Endothelial cell of umbilical vein (primary cell): Measurements from ENCODE around the gene PRSS36. TPM values are rescaled to one million over a fixed set of nuclear protein-coding genes. Genes with fewer than 3 reads are reported as not detected.
A peak's percentile ranks its signal among the peaks of the same experiment; 100 is the strongest.

Source experiments
- BruUV-seq: library from RNA; stranded (reverse); fragments of 400-500 nt; replicated peaks from 2 replicates; lab custom pipeline; 2021; lab: Mats Ljungman, UMichigan
- CTCF ChIA-PET: fragments of 300-600, 350-600 bp; sonication (Branson Sonifier 250); formaldehyde crosslinking; loops from one replicate; lab custom pipeline; 2021; ENCODE audit warnings: antibody characterized with exemption, inconsistent platforms; lab: Charles Lee
- POLR2A ChIA-PET: fragments of 300-600, 350-600 bp; sonication (Branson Sonifier 250); formaldehyde crosslinking; loops from one replicate; lab custom pipeline; 2021; ENCODE audit warnings: antibody characterized with exemption, inconsistent platforms; lab: Charles Lee
- DNase-seq: peaks from one replicate; pipeline ENCODE4 v3.0.0-alpha.2; 2011; ENCODE audit warnings: low read depth, low spot score
- FAIRE-seq: peaks from 2 replicates; lab custom pipeline; 2011; peaks lifted over from hg19 to GRCh38; lab: Jason Lieb, UNC
- H2AFZ ChIP-seq: 2 replicates; pipeline ENCODE4 v1.6.0; 2012; ENCODE audit warnings: low read depth, low read length, control low read depth, inconsistent platforms
- H3K27ac ChIP-seq: 2 replicates; pipeline ENCODE4 v1.5.1; 2011; ENCODE audit warnings: low read depth, mild to moderate bottlenecking, control low read depth, low read length, moderate library complexity; ENCODE audit not compliant: insufficient read depth
- H3K27me3 ChIP-seq, 2 experiments: 2 replicates each; pipeline versions ENCODE4 v1.6.0 to v1.6.1; 2011; ENCODE audit warnings: low read length in 2 of 2, mixed read lengths in 1 of 2; ENCODE audit not compliant: control insufficient read depth in 2 of 2, insufficient read depth in 2 of 2
- H3K36me3 ChIP-seq, 2 experiments: 2 replicates in 1 of 2; 3 replicates in 1 of 2; pipeline ENCODE4 v1.5.1; 2011; ENCODE audit warnings: low read length in 2 of 2, mild to moderate bottlenecking in 1 of 2, moderate library complexity in 1 of 2; ENCODE audit not compliant: control insufficient read depth in 2 of 2, insufficient read depth in 2 of 2; ENCODE audit errors: extremely low read depth in 1 of 2
- H3K4me1 ChIP-seq: 3 replicates; pipeline ENCODE4 v1.5.1; 2011; ENCODE audit warnings: mild to moderate bottlenecking, low read length; ENCODE audit not compliant: control insufficient read depth, insufficient read depth; ENCODE audit errors: extremely low read depth
- H3K4me2 ChIP-seq: 2 replicates; pipeline ENCODE4 v1.6.1; 2011; ENCODE audit warnings: low read length, control low read depth, mixed read lengths; ENCODE audit not compliant: insufficient read depth
- H3K4me3 ChIP-seq, 3 experiments: fragments of 200-600 bp in 1 of 3; sonication (generic), shearing (Covaris generic) in 1 of 3; replicated peaks in 1 of 3; 2 replicates each; pipeline ENCODE4 v1.5.1; 2011 to 2016; ENCODE audit warnings: control low read depth in 3 of 3, low read length in 3 of 3, mild to moderate bottlenecking in 2 of 3, inconsistent platforms in 1 of 3, low read depth in 1 of 3, moderate library complexity in 1 of 3; ENCODE audit not compliant: insufficient read depth in 1 of 3
- H3K79me2 ChIP-seq: 2 replicates; pipeline ENCODE4 v1.6.0; 2012; ENCODE audit warnings: low read length, inconsistent platforms; ENCODE audit not compliant: control insufficient read depth, insufficient read depth
- H3K9ac ChIP-seq: replicated peaks from 2 replicates; pipeline ENCODE3; 2011; ENCODE audit warnings: low read length, control low read depth; ENCODE audit not compliant: insufficient read depth; ENCODE audit errors: extremely low read depth
- H3K9me1 ChIP-seq: replicated peaks from 3 replicates; pipeline ENCODE4 v1.6.0; 2011; ENCODE audit warnings: mild to moderate bottlenecking, low read length; ENCODE audit not compliant: control insufficient read depth, insufficient read depth; ENCODE audit errors: extremely low read depth
- H3K9me3 ChIP-seq: replicated peaks from 2 replicates; pipeline ENCODE4 v1.5.1; 2012; ENCODE audit warnings: low read length, inconsistent platforms; ENCODE audit not compliant: control insufficient read depth, insufficient read depth
- H4K20me1 ChIP-seq: replicated peaks from 2 replicates; pipeline ENCODE3; 2011; ENCODE audit warnings: mild to moderate bottlenecking, low read length; ENCODE audit not compliant: control insufficient read depth, insufficient read depth; ENCODE audit errors: extremely low read depth
- CTCF ChIP-seq, 2 donors: IDR thresholded peaks; 1 replicate in 1 of 2; 2 replicates in 1 of 2; pipeline ENCODE4 v1.5.1; 2011; ENCODE audit warnings: low read length in 2 of 2, mild to moderate bottlenecking in 2 of 2, moderate library complexity in 2 of 2, control low read depth in 1 of 2, inconsistent platforms in 1 of 2, low read depth in 1 of 2; ENCODE audit not compliant: insufficient read depth in 1 of 2; ENCODE audit errors: extremely low read depth in 1 of 2
- EZH2 ChIP-seq: IDR thresholded peaks from 2 replicates; pipeline ENCODE4 v1.6.1; 2012; ENCODE audit warnings: borderline replicate concordance, low read depth, mild to moderate bottlenecking, moderate library complexity, low read length, inconsistent platforms; ENCODE audit not compliant: severe bottlenecking
- FOS ChIP-seq: IDR thresholded peaks from 2 replicates; pipeline ENCODE4 v1.6.1; 2011; ENCODE audit warnings: mild to moderate bottlenecking, low read length, moderate library complexity, borderline replicate concordance; ENCODE audit not compliant: insufficient read depth
- GATA2 ChIP-seq: IDR thresholded peaks from 2 replicates; pipeline ENCODE4 v1.7.0; 2011; ENCODE audit warnings: low read depth, mild to moderate bottlenecking, moderate library complexity, mixed read lengths, low read length; ENCODE audit not compliant: insufficient read length, insufficient read depth
- JUN ChIP-seq: IDR thresholded peaks from 2 replicates; pipeline ENCODE4 v1.6.1; 2011; ENCODE audit warnings: borderline replicate concordance, low read depth; ENCODE audit not compliant: insufficient read length, insufficient read depth
- MAX ChIP-seq: IDR thresholded peaks from 2 replicates; pipeline ENCODE4 v1.6.1; 2011; ENCODE audit not compliant: insufficient read depth, insufficient read length
- MYC ChIP-seq: IDR thresholded peaks from one replicate; pipeline ENCODE4 v1.6.1; 2011; ENCODE audit warnings: mild to moderate bottlenecking, low read depth, low read length
- POLR2A ChIP-seq: IDR thresholded peaks from 2 replicates; pipeline ENCODE4 v1.6.1; 2012; ENCODE audit warnings: low read depth, mild to moderate bottlenecking, control low read depth, low read length
- POLR2AphosphoS5 ChIP-seq: IDR thresholded peaks from 2 replicates; pipeline ENCODE4 v1.6.1; 2012; ENCODE audit warnings: low read depth, mild to moderate bottlenecking, control low read depth, low read length, moderate library complexity; ENCODE audit not compliant: insufficient read depth
- dilution Hi-C: fragments of 300-500 bp; cut with MboI; formaldehyde crosslinking; loops from one replicate; pipeline ENCODE4 v1.15.0; 2019; ENCODE audit warnings: low sequenced_read_pairs; ENCODE audit not compliant: extremely low pct_ligation_motif_present
- intact Hi-C: fragments of 100-400 bp; cut with micrococcal nuclease; formaldehyde crosslinking; loops from one replicate; pipeline ENCODE4 v1.10.0; 2022
- polyA plus RNA-seq, 4 experiments: library from polyadenylated mRNA; depleted of rRNA in 3 of 4; stranded (reverse) in 3 of 4; unstranded in 1 of 4; fragments of >200 nt; gene quantifications; 2 replicates each; pipeline versions ENCODE4 v1.2.1 to v1.2.3, GENCODE V29; 2011 to 2012; ENCODE audit warnings: missing spikeins in 1 of 4
- total RNA-seq: library from RNA; stranded (reverse); gene quantifications from 2 replicates; pipeline ENCODE4 v1.2.3, GENCODE V29; 2021

PRSS36 gene
- total and polyA plus RNA-seq, 2 donors (not counting 3 experiments of a cell fraction or from before 2014, with no cell fraction given) = 0.57 TPM; not detected in 1

GRCh38 chr16:31109622-31110021 is 40.2 kb downstream of the PRSS36 start:
- Histone ChIP-seq H3K36me3 (peaks cover 10 to 31% of the 10 kb centered on the region in 2 experiments), H3K4me3 (no peak overlapping the region), H3K27ac (no peak overlapping the region), H3K9me1 (no peaks in the 10 kb centered on the region), H3K4me2 (no peak overlapping the region), H4K20me1 (no peaks in the 10 kb centered on the region), H3K4me1 (peaks cover 12% of the 10 kb centered on the region), H2AFZ (no peak overlapping the region), H3K79me2 (peaks cover 11% of the 10 kb centered on the region), H3K9ac (no peak overlapping the region), H3K9me3 (no peaks in the 10 kb centered on the region), H3K27me3 (no peaks in the 10 kb centered on the region)
- BruUV-seq = no TSS peak
- dilution Hi-C loops (no loop called here), intact Hi-C loops (loop anchor here (2.0 to 5.0 kb wide), 3 partner anchors 15 to 71 kb away; partner anchors contain the start of genes FUS and VKORC1)
- no peak for TF ChIP-seq MYC
- no peak for TF ChIP-seq POLR2AphosphoS5
- TF ChIP-seq GATA2 = no peak
- TF ChIP-seq FOS = no peak
- FAIRE-seq (no peak), DNase-seq (no peak)
- POLR2A ChIA-PET = no interaction called here
- CTCF ChIA-PET = interaction anchor here (1.7 kb wide), 1 partner anchor 33 kb away, joined by 5 read pairs; no protein-coding TSS in a partner anchor

- no peak for FAIRE-seq
- H3K27me3 ChIP-seq = no peaks in the 10 kb centered on the region
- intact Hi-C loops = loop anchor here (2.0 to 5.0 kb wide), 3 partner anchors 14 to 72 kb away; partner anchors contain the start of genes FUS and VKORC1
- H3K9me3 ChIP-seq = no peaks in the 10 kb centered on the region
- H3K9ac ChIP-seq = peak overlapping the region; percentile 66
- peak overlapping the region; percentile 63 to 98 (median 66) for H3K4me3 ChIP-seq
- DNase-seq = no peak
- TSS peak; percentile 52 for BruUV-seq
- peaks cover 11% of the 10 kb centered on the region for H3K79me2 ChIP-seq
- H3K4me2 ChIP-seq = peak overlapping the region; percentile 95
- CTCF ChIA-PET = interaction anchor here (1.7 kb wide), 1 partner anchor 33 kb away, joined by 5 read pairs; no protein-coding TSS in a partner anchor
- no peaks in the 10 kb centered on the region for H3K9me1 ChIP-seq
- H4K20me1 ChIP-seq = no peaks in the 10 kb centered on the region
- peak overlapping the region; percentile 100 for H2AFZ ChIP-seq
- dilution Hi-C loops = no loop called here
- peak overlapping the region; percentile 53 for H3K27ac ChIP-seq
- TF ChIP-seq MYC = no peak
- no peak for TF ChIP-seq MAX
- TF ChIP-seq GATA2 = no peak
- TF ChIP-seq EZH2 = no peak
- TF ChIP-seq POLR2AphosphoS5 = no peak
- TF ChIP-seq JUN = no peak
- TF ChIP-seq CTCF (IDR thresholded peaks at IDR 0.05; ENCODE audit: extremely low read depth in 1 of 2, insufficient read depth in 1 of 2, low read depth in 1 of 2, low read length in 2 of 2) = no peak
- TF ChIP-seq FOS = no peak
- no peak for TF ChIP-seq POLR2A
- peaks cover 10 to 31% of the 10 kb centered on the region in 2 experiments for H3K36me3 ChIP-seq
- H3K4me1 ChIP-seq = peaks cover 12% of the 10 kb centered on the region
- POLR2A ChIA-PET = no interaction called here
Observed at GRCh38 chr16:31108794-31109558, 40.9 kb downstream of the PRSS36 start.
